Measurements from ENCODE around the gene ACOT8. TPM values are rescaled to one million over a fixed set of nuclear protein-coding genes. Genes with fewer than 3 reads are reported as not detected.

The ACOT8 gene
- total and polyA plus RNA-seq, 3 experiments from 2014 or later, result 27.1 to 41.0 (median 27.3) TPM

DNA sequence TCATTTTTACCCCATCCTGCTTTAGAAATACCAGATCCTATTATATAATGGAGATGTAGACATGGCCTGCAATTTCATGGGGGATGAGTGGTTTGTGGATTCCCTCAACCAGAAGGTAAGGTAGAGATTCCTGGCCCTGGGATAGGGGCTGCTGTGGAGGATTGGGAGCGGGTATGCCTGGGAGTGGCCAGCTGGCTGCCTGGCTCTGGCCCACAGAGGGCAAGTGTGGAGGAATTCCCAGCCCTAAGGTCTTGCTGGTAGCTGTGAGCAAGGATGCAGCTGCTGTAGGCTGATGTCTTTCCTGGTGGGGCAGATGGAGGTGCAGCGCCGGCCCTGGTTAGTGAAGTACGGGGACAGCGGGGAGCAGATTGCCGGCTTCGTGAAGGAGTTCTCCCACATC lies 40.5 kb upstream of the ACOT8 start:
- H3K27me3 Mint-ChIP-seq, result no peaks in the 10 kb centered on the region
- H3K9me3 Mint-ChIP-seq, result no peaks in the 10 kb centered on the region
- H3K4me1 ChIP-seq (ENCODE audit: insufficient read depth, low read length), result peaks cover 8% of the 10 kb centered on the region
- ChIA-PET CTCF (no interaction called here), POLR2A (no interaction called here)
- peak overlapping the region in 1 of 8 donors; percentile 42 for H3K27ac Mint-ChIP-seq
- H3K27ac ChIP-seq (ENCODE audit: low read depth, low read length), result no peak overlapping the region
- no peak for DNase-seq
- H3K4me3 Mint-ChIP-seq, result no peak overlapping the region
- no peaks in the 10 kb centered on the region for H3K27me3 ChIP-seq (ENCODE audit: insufficient read depth, low read length, poor library complexity, severe bottlenecking)
- no peak overlapping the region for H3K4me3 ChIP-seq (ENCODE audit: low read length)
- peaks cover 4 to 48% (median 7%) of the 10 kb centered on the region in 3 donors for H3K36me3 Mint-ChIP-seq
- H3K36me3 ChIP-seq (ENCODE audit: insufficient read depth, low read length), result peaks cover 8% of the 10 kb centered on the region
- H3K4me1 Mint-ChIP-seq, result peaks cover 12 to 19% (median 15%) of the 10 kb centered on the region in 3 donors
- no peaks in the 10 kb centered on the region for H3K9me3 ChIP-seq (ENCODE audit: low read length)

- Histone ChIP-seq H3K27me3 (ENCODE audit: insufficient read depth, low read length, poor library complexity, severe bottlenecking) (no peaks in the 10 kb centered on the region), H3K4me3 (ENCODE audit: low read length) (no peak overlapping the region), H3K36me3 (ENCODE audit: insufficient read depth, low read length) (peaks cover 8% of the 10 kb centered on the region), H3K9me3 (ENCODE audit: low read length) (no peaks in the 10 kb centered on the region), H3K4me1 (ENCODE audit: insufficient read depth, low read length) (peaks cover 12% of the 10 kb centered on the region), H3K27ac (ENCODE audit: low read depth, low read length) (no peak overlapping the region)
- Mint-ChIP-seq H3K4me1 (peaks cover 16 to 23% (median 19%) of the 10 kb centered on the region in 3 donors), H3K4me3 (no peak overlapping the region), H3K9me3 (no peaks in the 10 kb centered on the region), H3K36me3 (peaks cover 4 to 50% (median 7%) of the 10 kb centered on the region in 3 donors), H3K27ac (peak overlapping the region in 1 of 8 donors; percentile 52), H3K27me3 (no peaks in the 10 kb centered on the region)
- ChIA-PET CTCF (no interaction called here), POLR2A (no interaction called here)
- DNase-seq, result no peak
Measured at GRCh38 chr20:45897289-45897688, 40.1 kb upstream of the ACOT8 start.

- DNase-seq, result no peak
- peaks cover 8% of the 10 kb centered on the region for H3K36me3 ChIP-seq (ENCODE audit: insufficient read depth, low read length)
- H3K27ac ChIP-seq (ENCODE audit: low read depth, low read length), result no peak overlapping the region
- no peaks in the 10 kb centered on the region for H3K27me3 ChIP-seq (ENCODE audit: insufficient read depth, low read length, poor library complexity, severe bottlenecking)
- no peaks in the 10 kb centered on the region for H3K9me3 Mint-ChIP-seq
- H3K4me3 ChIP-seq (ENCODE audit: low read length), result no peak overlapping the region
- H3K9me3 ChIP-seq (ENCODE audit: low read length), result no peaks in the 10 kb centered on the region
- peaks cover 18% of the 10 kb centered on the region for H3K4me1 ChIP-seq (ENCODE audit: insufficient read depth, low read length)
- H3K4me3 Mint-ChIP-seq, result peak overlapping the region in 1 of 7 donors; percentile 32
- H3K36me3 Mint-ChIP-seq, result peaks cover 4 to 50% (median 7%) of the 10 kb centered on the region in 3 donors
- H3K27ac Mint-ChIP-seq, result peak overlapping the region in 2 of 8 donors; percentile 3 to 52
- H3K4me1 Mint-ChIP-seq, result peaks cover 20 to 29% (median 25%) of the 10 kb centered on the region in 3 donors
- ChIA-PET POLR2A (interaction anchor here (0.6 kb wide), 1 partner anchor 39 kb away, joined by 7 read pairs; no protein-coding TSS in a partner anchor), CTCF (no interaction called here)
- H3K27me3 Mint-ChIP-seq, result no peaks in the 10 kb centered on the region
Measured at GRCh38 chr20:45896641-45897161, 39.5 kb upstream of the ACOT8 start.

DNA sequence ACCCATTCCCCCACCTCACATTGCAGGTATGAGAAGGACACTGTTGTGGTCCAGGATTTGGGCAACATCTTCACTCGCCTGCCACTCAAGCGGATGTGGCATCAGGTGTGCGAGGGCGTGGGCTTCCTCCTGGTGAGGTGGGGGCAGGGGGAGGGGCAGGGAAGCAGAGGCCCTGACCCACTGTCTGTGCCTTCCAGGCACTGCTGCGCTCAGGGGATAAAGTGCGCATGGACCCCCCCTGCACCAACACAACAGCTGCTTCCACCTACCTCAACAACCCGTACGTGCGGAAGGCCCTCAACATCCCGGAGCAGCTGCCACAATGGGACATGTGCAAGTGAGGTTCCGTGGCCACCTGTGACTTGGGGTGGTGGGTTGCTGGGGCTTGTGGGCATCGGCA lies 37.6 kb upstream of the ACOT8 start:
- Histone ChIP-seq H3K4me1 (ENCODE audit: insufficient read depth, low read length) (peaks cover 23% of the 10 kb centered on the region), H3K27me3 (ENCODE audit: insufficient read depth, low read length, poor library complexity, severe bottlenecking) (no peaks in the 10 kb centered on the region), H3K9me3 (ENCODE audit: low read length) (no peaks in the 10 kb centered on the region), H3K36me3 (ENCODE audit: insufficient read depth, low read length) (peaks cover 8% of the 10 kb centered on the region), H3K27ac (ENCODE audit: low read depth, low read length) (no peak overlapping the region), H3K4me3 (ENCODE audit: low read length) (no peak overlapping the region)
- Mint-ChIP-seq H3K36me3 (peaks cover 4 to 58% (median 7%) of the 10 kb centered on the region in 3 donors), H3K9me3 (no peaks in the 10 kb centered on the region), H3K27ac (peak overlapping the region in 2 of 8 donors; percentile 37 to 77), H3K27me3 (no peaks in the 10 kb centered on the region), H3K4me1 (peaks cover 27 to 37% (median 32%) of the 10 kb centered on the region in 3 donors), H3K4me3 (peak overlapping the region in 2 of 7 donors; percentile 32 to 81)
- POLR2A ChIA-PET, result no interaction called here
- CTCF ChIA-PET, result no interaction called here
- no peak for DNase-seq

DNA sequence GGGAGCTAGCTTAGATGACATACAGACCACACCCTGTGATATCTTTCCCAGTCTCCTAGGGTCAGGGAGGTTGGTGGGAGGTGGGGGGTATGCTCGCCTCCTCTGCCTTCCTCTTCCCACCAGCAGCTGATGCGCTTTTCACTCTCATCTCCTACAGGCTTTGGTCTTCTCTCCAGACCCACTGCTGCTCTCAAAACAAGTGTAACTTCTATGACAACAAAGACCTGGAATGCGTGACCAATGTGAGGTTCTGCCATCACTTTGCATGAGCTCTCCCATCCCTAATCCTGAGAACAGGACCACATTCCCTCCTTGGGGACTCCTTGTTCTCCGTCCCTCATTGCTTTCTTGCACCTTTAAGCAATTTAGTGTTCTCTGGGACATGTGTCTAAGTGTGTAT lies 36.6 kb upstream of the ACOT8 start:
- no peaks in the 10 kb centered on the region for H3K27me3 Mint-ChIP-seq
- peak overlapping the region in 5 of 8 donors; percentile 47 to 96 (median 77) for H3K27ac Mint-ChIP-seq
- POLR2A ChIA-PET, result interaction anchor here (2.6 kb wide), 1 partner anchor 41 kb away, joined by 28 read pairs; the partner anchor contains the start of gene PCIF1
- H3K9me3 Mint-ChIP-seq, result no peaks in the 10 kb centered on the region
- H3K4me3 Mint-ChIP-seq, result peak overlapping the region in 3 of 7 donors; percentile 50 to 92 (median 81)
- Histone ChIP-seq H3K9me3 (ENCODE audit: low read length) (no peaks in the 10 kb centered on the region), H3K36me3 (ENCODE audit: insufficient read depth, low read length) (peaks cover 8% of the 10 kb centered on the region), H3K4me1 (ENCODE audit: insufficient read depth, low read length) (peaks cover 23% of the 10 kb centered on the region), H3K4me3 (ENCODE audit: low read length) (no peak overlapping the region), H3K27ac (ENCODE audit: low read depth, low read length) (no peak overlapping the region), H3K27me3 (ENCODE audit: insufficient read depth, low read length, poor library complexity, severe bottlenecking) (no peaks in the 10 kb centered on the region)
- CTCF ChIA-PET, result interaction anchor here (0.9 to 7.1 kb wide), 2 partner anchors 13 to 41 kb away, joined by 3 to 39 read pairs; partner anchors contain the start of genes PCIF1 and ZSWIM1
- DNase-seq, result no peak
- H3K36me3 Mint-ChIP-seq, result peaks cover 4 to 53% (median 7%) of the 10 kb centered on the region in 3 donors
- H3K4me1 Mint-ChIP-seq, result peaks cover 28 to 42% (median 35%) of the 10 kb centered on the region in 3 donors

- DNase-seq, result peak in 2 of 5 donors; percentile 22 to 37
- H3K27me3 Mint-ChIP-seq, result no peaks in the 10 kb centered on the region
- no peaks in the 10 kb centered on the region for H3K27me3 ChIP-seq (ENCODE audit: insufficient read depth, low read length, poor library complexity, severe bottlenecking)
- H3K4me1 ChIP-seq (ENCODE audit: insufficient read depth, low read length), result peaks cover 23% of the 10 kb centered on the region
- ChIA-PET POLR2A (interaction anchor here (0.5 to 2.6 kb wide), 4 partner anchors 36 to 79 kb away, joined by 3 to 28 read pairs (median 4); partner anchors contain the start of genes ACOT8, PCIF1, ZNF335 and ZSWIM3), CTCF (interaction anchor here (0.8 to 7.1 kb wide), 4 partner anchors 25 to 94 kb away, joined by 3 to 39 read pairs (median 5); partner anchors contain the start of gene PCIF1)
- no peak overlapping the region for H3K4me3 ChIP-seq (ENCODE audit: low read length)
- H3K9me3 Mint-ChIP-seq, result no peaks in the 10 kb centered on the region
- peak overlapping the region; percentile 78 to 97 (median 87) for H3K27ac Mint-ChIP-seq
- H3K9me3 ChIP-seq (ENCODE audit: low read length), result no peaks in the 10 kb centered on the region
- H3K4me1 Mint-ChIP-seq, result peaks cover 28 to 47% (median 35%) of the 10 kb centered on the region in 3 donors
- peaks cover 3 to 45% (median 7%) of the 10 kb centered on the region in 3 donors for H3K36me3 Mint-ChIP-seq
- H3K27ac ChIP-seq (ENCODE audit: low read depth, low read length), result no peak overlapping the region
- peaks cover 8% of the 10 kb centered on the region for H3K36me3 ChIP-seq (ENCODE audit: insufficient read depth, low read length)
- H3K4me3 Mint-ChIP-seq, result peak overlapping the region; percentile 87 to 95 (median 92)
Measured at GRCh38 chr20:45892828-45893500, 35.8 kb upstream of the ACOT8 start.

DNA sequence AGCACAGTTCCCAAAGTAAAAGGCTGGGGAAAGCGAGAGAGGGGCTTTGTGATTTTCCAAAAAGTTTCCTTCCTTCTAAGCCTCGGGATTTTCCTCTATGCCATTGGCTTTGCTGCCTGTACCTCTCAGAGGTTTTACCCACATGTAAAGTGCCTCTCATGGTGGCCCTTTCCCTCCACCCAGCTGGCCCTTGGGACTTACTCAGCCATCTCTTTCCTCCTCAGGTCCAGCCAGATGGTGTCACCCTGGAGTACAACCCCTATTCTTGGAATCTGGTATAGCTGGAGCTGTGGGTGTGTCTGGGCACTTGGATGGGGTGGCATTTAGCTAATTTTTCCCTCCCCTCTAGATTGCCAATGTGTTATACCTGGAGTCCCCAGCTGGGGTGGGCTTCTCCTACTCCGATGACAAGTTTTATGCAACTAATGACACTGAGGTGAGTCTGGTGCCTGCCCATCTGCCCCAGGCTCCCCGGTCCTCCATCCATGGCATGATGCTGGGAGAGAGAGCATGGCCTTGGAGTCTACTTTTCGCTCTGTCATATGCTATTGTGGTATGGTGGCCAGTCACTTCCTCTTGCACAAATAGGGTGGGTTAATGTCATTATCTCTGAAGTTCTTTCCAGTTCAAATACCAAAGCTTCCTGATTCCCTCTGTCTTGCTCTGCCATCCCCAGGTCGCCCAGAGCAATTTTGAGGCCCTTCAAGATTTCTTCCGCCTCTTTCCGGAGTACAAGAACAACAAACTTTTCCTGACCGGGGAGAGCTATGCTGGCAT lies 35.0 kb upstream of the ACOT8 start:
- Mint-ChIP-seq H3K9me3 (no peaks in the 10 kb centered on the region), H3K27ac (peak overlapping the region; percentile 78 to 97 (median 87)), H3K27me3 (no peaks in the 10 kb centered on the region), H3K36me3 (peaks cover 0 to 38% (median 4%) of the 10 kb centered on the region in 3 donors), H3K4me3 (peak overlapping the region; percentile 87 to 95 (median 92)), H3K4me1 (peaks cover 28 to 47% (median 39%) of the 10 kb centered on the region in 3 donors)
- H3K4me3 ChIP-seq (ENCODE audit: low read length), result peak overlapping the region; percentile 85
- H3K27ac ChIP-seq (ENCODE audit: low read depth, low read length), result peak overlapping the region; percentile 53
- ChIA-PET CTCF (interaction anchor here (0.8 to 7.1 kb wide), 6 partner anchors 20 to 93 kb away, joined by 3 to 39 read pairs (median 4); partner anchors contain the start of gene PCIF1), POLR2A (interaction anchor here (0.5 to 2.6 kb wide), 4 partner anchors 35 to 79 kb away, joined by 3 to 28 read pairs (median 4); partner anchors contain the start of genes ACOT8, PCIF1, ZNF335 and ZSWIM3)
- no peak for DNase-seq
- H3K4me1 ChIP-seq (ENCODE audit: insufficient read depth, low read length), result peaks cover 23% of the 10 kb centered on the region
- H3K9me3 ChIP-seq (ENCODE audit: low read length), result no peaks in the 10 kb centered on the region
- H3K36me3 ChIP-seq (ENCODE audit: insufficient read depth, low read length), result peaks cover 5% of the 10 kb centered on the region
- no peaks in the 10 kb centered on the region for H3K27me3 ChIP-seq (ENCODE audit: insufficient read depth, low read length, poor library complexity, severe bottlenecking)

Measured in CD8-positive, alpha-beta memory T cell (primary cell).